Measurements from ENCODE around the gene SLC39A3.
"Not testable (repeated sequence)": the region's sequence is repeated elsewhere in the genome, so short reads cannot be mapped to it uniquely, and the experiment has no call there.

Gene SLC39A3

GRCh38 chr19:2722541-2723344, 17.1 kb downstream of the SLC39A3 start:
- no peak for DNase-seq (ENCODE audit: low read depth in 2 of 2)

GRCh38 chr19:2721570-2722540, 18.0 kb downstream of the SLC39A3 start:
- no peak for DNase-seq (ENCODE audit: low read depth in 2 of 2)

GRCh38 chr19:2720777-2721569, 18.8 kb downstream of the SLC39A3 start, which contains the start of gene DIRAS1:
TSS of gene DIRAS1 (minus strand) at chr19:2721372. CDS start at chr19:2717806, 3,566 bp downstream.
- DNase-seq (ENCODE audit: low read depth in 2 of 2), result no peak

GRCh38 chr19:2719920-2720776, 19.7 kb downstream of the SLC39A3 start:
- no peak for DNase-seq (ENCODE audit: low read depth in 2 of 2)

- no peak for DNase-seq (ENCODE audit: low read depth in 2 of 2)
Observed at GRCh38 chr19:2719232-2719735, 20.5 kb downstream of the SLC39A3 start.

- no peak for DNase-seq (ENCODE audit: low read depth in 2 of 2)
Observed at GRCh38 chr19:2717638-2718541, 21.9 kb downstream of the SLC39A3 start.

GRCh38 chr19:2716722-2717637, 22.8 kb downstream of the SLC39A3 start:
- no peak for DNase-seq (ENCODE audit: low read depth in 2 of 2)

- DNase-seq (ENCODE audit: low read depth in 2 of 2), result no peak
Observed at GRCh38 chr19:2716275-2716650, 23.6 kb downstream of the SLC39A3 start.

GRCh38 chr19:2715470-2716274, 24.1 kb downstream of the SLC39A3 start:
- DNase-seq (ENCODE audit: low read depth in 2 of 2), result no peak

GRCh38 chr19:2714531-2715269, 25.1 kb downstream of the SLC39A3 start:
- DNase-seq (ENCODE audit: low read depth in 2 of 2), result no peak

GRCh38 chr19:2714102-2714501, 25.7 kb downstream of the SLC39A3 start:
- not testable (repeated sequence) for DNase-seq (ENCODE audit: low read depth in 2 of 2)

GRCh38 chr19:2713170-2713569, 26.6 kb downstream of the SLC39A3 start:
- not testable (repeated sequence) for DNase-seq (ENCODE audit: low read depth in 2 of 2)

GRCh38 chr19:2711875-2712205, 28.0 kb downstream of the SLC39A3 start:
- DNase-seq (ENCODE audit: low read depth in 2 of 2), result no peak

GRCh38 chr19:2711172-2711874, 28.5 kb downstream of the SLC39A3 start:
- no peak for DNase-seq (ENCODE audit: low read depth in 2 of 2)

GRCh38 chr19:2706251-2706650, 33.6 kb downstream of the SLC39A3 start:
- no peak for DNase-seq (ENCODE audit: low read depth in 2 of 2)

GRCh38 chr19:2703691-2704216, 36.1 kb downstream of the SLC39A3 start:
- DNase-seq (ENCODE audit: low read depth in 2 of 2), result no peak

Data from stimulated activated CD4-positive, alpha-beta T cell treated with anti-CD3 and anti-CD28 coated beads, Interleukin-1b, Interleukin-23, amount 100 ng/mL, for 1 hour (primary cell).